Neutrophil (primary cell): ENCODE results near the gene RAB44.

Experiments
- H3K27ac ChIP-seq: fragments of 200-600 bp; sonication (generic); 2 replicates; pipeline ENCODE4 v1.5.1; 2016; ENCODE audit warnings: mild to moderate bottlenecking, moderate library complexity
- H3K27me3 ChIP-seq: fragments of 200-600 bp; sonication (generic); 2 replicates; pipeline ENCODE4 v1.6.0; 2016; ENCODE audit warnings: mild to moderate bottlenecking
- H3K36me3 ChIP-seq: fragments of 200-600 bp; sonication (generic); 2 replicates; pipeline ENCODE4 v1.5.1; 2017
- H3K4me1 ChIP-seq, 2 experiments: fragments of 200-600 bp in 1 of 2; sonication (generic) in 1 of 2; 1 replicate in 1 of 2; 2 replicates in 1 of 2; pipeline versions ENCODE4 v1.5.1 to v1.6.1; 2013 to 2016; ENCODE audit warnings: low read depth in 1 of 2, low read length in 1 of 2, mild to moderate bottlenecking in 1 of 2, moderate library complexity in 1 of 2; ENCODE audit not compliant: control insufficient read depth in 1 of 2, insufficient read depth in 1 of 2
- H3K4me3 ChIP-seq, 2 experiments: fragments of 200-600 bp in 1 of 2; sonication (generic) in 1 of 2; 1 replicate in 1 of 2; 2 replicates in 1 of 2; pipeline ENCODE4 v1.5.1; 2013 to 2016; ENCODE audit warnings: low read depth in 1 of 2, low read length in 1 of 2, mild to moderate bottlenecking in 1 of 2, moderate library complexity in 1 of 2
- H3K9me3 ChIP-seq: fragments of 200-600 bp; sonication (generic); 2 replicates; pipeline ENCODE4 v1.5.1; 2016
- TF ChIP-seq, protein P1 (sequence below): fragments of 200-600 bp; sonication (generic); IDR thresholded peaks from 2 replicates; pipeline ENCODE4 v1.5.1; 2016; ENCODE audit warnings: antibody characterized with exemption

The RAB44 gene

GRCh38 chr6:36660771-36661471 lies 36.7 kb upstream of the RAB44 start:
- Histone ChIP-seq H3K4me3 (no peak overlapping the region), H3K27ac (no peak overlapping the region), H3K36me3 (no peaks in the 10 kb centered on the region), H3K4me1 (peaks cover 5 to 6% of the 10 kb centered on the region in 2 experiments), H3K27me3 (peaks cover 71% of the 10 kb centered on the region), H3K9me3 (no peaks in the 10 kb centered on the region)
- TF ChIP-seq, protein P1, sequence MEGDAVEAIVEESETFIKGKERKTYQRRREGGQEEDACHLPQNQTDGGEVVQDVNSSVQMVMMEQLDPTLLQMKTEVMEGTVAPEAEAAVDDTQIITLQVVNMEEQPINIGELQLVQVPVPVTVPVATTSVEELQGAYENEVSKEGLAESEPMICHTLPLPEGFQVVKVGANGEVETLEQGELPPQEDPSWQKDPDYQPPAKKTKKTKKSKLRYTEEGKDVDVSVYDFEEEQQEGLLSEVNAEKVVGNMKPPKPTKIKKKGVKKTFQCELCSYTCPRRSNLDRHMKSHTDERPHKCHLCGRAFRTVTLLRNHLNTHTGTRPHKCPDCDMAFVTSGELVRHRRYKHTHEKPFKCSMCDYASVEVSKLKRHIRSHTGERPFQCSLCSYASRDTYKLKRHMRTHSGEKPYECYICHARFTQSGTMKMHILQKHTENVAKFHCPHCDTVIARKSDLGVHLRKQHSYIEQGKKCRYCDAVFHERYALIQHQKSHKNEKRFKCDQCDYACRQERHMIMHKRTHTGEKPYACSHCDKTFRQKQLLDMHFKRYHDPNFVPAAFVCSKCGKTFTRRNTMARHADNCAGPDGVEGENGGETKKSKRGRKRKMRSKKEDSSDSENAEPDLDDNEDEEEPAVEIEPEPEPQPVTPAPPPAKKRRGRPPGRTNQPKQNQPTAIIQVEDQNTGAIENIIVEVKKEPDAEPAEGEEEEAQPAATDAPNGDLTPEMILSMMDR = no peak

- TF ChIP-seq, protein P1 = no peak
- Histone ChIP-seq H3K27ac (no peak overlapping the region), H3K36me3 (no peaks in the 10 kb centered on the region), H3K4me3 (no peak overlapping the region), H3K4me1 (peaks cover 5 to 6% of the 10 kb centered on the region in 2 experiments), H3K27me3 (peaks cover 60% of the 10 kb centered on the region), H3K9me3 (no peaks in the 10 kb centered on the region)
These were observed 35.2 kb upstream of the RAB44 start for GRCh38 chr6:36662380-36662779.

GRCh38 chr6:36662827-36663256 lies 34.8 kb upstream of the RAB44 start:
- H3K4me3 ChIP-seq = no peak overlapping the region
- H3K36me3 ChIP-seq = no peaks in the 10 kb centered on the region
- H3K4me1 ChIP-seq = peaks cover 5 to 6% of the 10 kb centered on the region in 2 experiments
- H3K9me3 ChIP-seq = no peaks in the 10 kb centered on the region
- H3K27ac ChIP-seq = no peak overlapping the region
- TF ChIP-seq, protein P1 = no peak
- peaks cover 55% of the 10 kb centered on the region for H3K27me3 ChIP-seq

DNA sequence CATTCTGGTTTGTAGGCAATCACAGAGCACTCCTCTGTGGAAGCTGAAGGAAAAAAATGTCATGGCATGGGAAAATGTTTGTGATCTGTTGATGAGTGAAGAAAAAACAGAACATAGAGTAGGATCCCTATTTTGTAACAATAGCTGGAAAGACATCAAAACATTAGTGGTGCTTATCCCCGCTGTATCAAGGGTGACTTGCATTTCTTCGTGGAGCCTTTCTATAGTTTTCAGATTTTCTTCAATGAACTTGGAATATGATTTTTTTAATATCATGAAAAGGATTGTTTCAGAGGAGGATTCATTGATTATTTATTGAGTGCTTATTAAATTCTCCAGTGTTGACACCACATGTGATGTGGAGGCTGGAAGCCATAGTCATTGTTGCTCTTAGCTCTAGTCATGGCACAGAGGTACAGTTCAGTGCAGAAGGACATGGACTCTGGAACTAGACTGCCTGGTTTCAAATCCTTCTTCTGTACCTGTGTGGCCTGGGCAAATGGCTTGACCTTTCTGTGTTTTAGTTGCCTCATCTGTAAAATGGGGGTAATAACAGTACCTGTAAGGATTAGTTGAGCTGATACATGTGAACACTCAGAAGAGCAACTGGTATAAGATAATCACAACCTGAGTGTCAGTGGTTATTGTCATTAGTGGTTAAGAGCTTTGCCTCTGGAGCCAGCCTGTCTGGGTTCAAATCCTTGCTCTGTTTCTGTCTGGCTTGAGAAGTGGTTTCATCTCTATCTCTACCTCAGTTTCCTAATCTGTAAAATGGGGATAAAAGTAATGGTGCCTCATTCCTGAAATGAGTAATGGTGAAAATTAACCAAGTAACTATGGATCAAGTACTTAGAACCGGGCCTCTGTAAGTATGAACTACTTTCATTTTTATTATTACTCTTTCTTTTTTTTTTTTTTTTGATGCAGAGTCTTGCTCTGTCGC lies 33.9 kb upstream of the RAB44 start:
- Histone ChIP-seq H3K4me1 (peaks cover 5 to 6% of the 10 kb centered on the region in 2 experiments), H3K27me3 (peaks cover 46% of the 10 kb centered on the region), H3K36me3 (no peaks in the 10 kb centered on the region), H3K4me3 (no peak overlapping the region), H3K9me3 (no peaks in the 10 kb centered on the region), H3K27ac (no peak overlapping the region)
- TF ChIP-seq, protein P1 = no peak

- peaks cover 5 to 6% of the 10 kb centered on the region in 2 experiments for H3K4me1 ChIP-seq
- H3K4me3 ChIP-seq = no peak overlapping the region
- no peak overlapping the region for H3K27ac ChIP-seq
- no peaks in the 10 kb centered on the region for H3K9me3 ChIP-seq
- no peaks in the 10 kb centered on the region for H3K36me3 ChIP-seq
- H3K27me3 ChIP-seq = peaks cover 32% of the 10 kb centered on the region
- TF ChIP-seq, protein P1 = no peak
These were observed 32.4 kb upstream of the RAB44 start for GRCh38 chr6:36665180-36665579.
